Panc1 (cell line): Measurements from ENCODE around the gene MUC2. TPM values are rescaled to one million over a fixed set of nuclear protein-coding genes. Genes with fewer than 3 reads are reported as not detected.

ENCODE experiments used
- ATAC-seq: fragments of 200-7000 bp; cut with Tn5 transposase; 2 replicates; pipeline ENCODE4 v1.9.1; 2020; ENCODE audit warnings: mild to moderate bottlenecking, moderate library complexity
- BruUV-seq: library from RNA; stranded (reverse); fragments of 400-500 nt; replicated peaks from 2 replicates; lab custom pipeline; 2021; lab: Mats Ljungman, UMichigan
- CTCF ChIA-PET: fragments of 300-600 bp; sonication (Branson Sonifier 250); formaldehyde crosslinking; loops from one replicate; lab custom pipeline; 2022; ENCODE audit warnings: antibody characterized with exemption; lab: Charles Lee
- POLR2A ChIA-PET: fragments of 300-600 bp; sonication (Branson Sonifier 250); formaldehyde crosslinking; loops from one replicate; lab custom pipeline; 2022; ENCODE audit warnings: antibody characterized with exemption; lab: Charles Lee
- DNase-seq: peaks from one replicate; pipeline ENCODE4 v3.0.0-alpha.2; 2010; ENCODE audit warnings: low read depth, low spot score
- H3K27ac ChIP-seq: 2 replicates; pipeline ENCODE4 v1.5.1; 2011; ENCODE audit warnings: mild to moderate bottlenecking, low read length, inconsistent platforms
- H3K27me3 ChIP-seq: fragments of 200-500 bp; sonication (Bioruptor generic); 2 replicates; pipeline ENCODE4 v1.6.0; 2014; ENCODE audit warnings: low read length, inconsistent platforms; ENCODE audit not compliant: control insufficient read depth, insufficient read depth
- H3K36me3 ChIP-seq: fragments of 200-500 bp; sonication (Bioruptor generic); 2 replicates; pipeline ENCODE4 v1.5.1; 2014; ENCODE audit warnings: inconsistent platforms, mild to moderate bottlenecking, low read length, moderate library complexity; ENCODE audit not compliant: control insufficient read depth, insufficient read depth
- H3K4me1 ChIP-seq: 2 replicates; pipeline ENCODE4 v1.5.1; 2011; ENCODE audit warnings: inconsistent platforms, mild to moderate bottlenecking, low read length, moderate library complexity; ENCODE audit not compliant: control insufficient read depth, insufficient read depth
- H3K4me3 ChIP-seq, 2 experiments: 2 replicates each; pipeline ENCODE4 v1.5.1; 2011 to 2012; ENCODE audit warnings: low read depth in 2 of 2, low read length in 2 of 2, mild to moderate bottlenecking in 2 of 2, inconsistent platforms in 1 of 2, moderate library complexity in 1 of 2
- H3K9me3 ChIP-seq: fragments of 200-500 bp; sonication (Bioruptor generic); 2 replicates; pipeline ENCODE4 v1.5.1; 2014; ENCODE audit warnings: low read depth, mild to moderate bottlenecking, inconsistent platforms, low read length, moderate library complexity; ENCODE audit not compliant: control insufficient read depth, insufficient read depth
- POLR2AphosphoS5 ChIP-seq: IDR thresholded peaks from 2 replicates; pipeline ENCODE4 v1.6.1; 2012; ENCODE audit warnings: mild to moderate bottlenecking, low read depth, low read length, moderate library complexity
- SIN3A ChIP-seq: IDR thresholded peaks from 2 replicates; pipeline ENCODE4 v1.6.1; 2012; ENCODE audit warnings: low read depth, mild to moderate bottlenecking, low read length, moderate library complexity, borderline replicate concordance; ENCODE audit not compliant: insufficient read depth
- TCF7L2 ChIP-seq: IDR thresholded peaks from 2 replicates; pipeline ENCODE4 v1.6.1; 2011; ENCODE audit warnings: mild to moderate bottlenecking, low read depth, low read length, inconsistent platforms
- in situ Hi-C: cut with HindIII; loops from 2 replicates; pipeline ENCODE4 v1.10.0; 2016; ENCODE audit warnings: low sequenced_read_pairs, low pct_unique_long_range_greater_than_20kb
- intact Hi-C: fragments of 100-400 bp; cut with micrococcal nuclease; formaldehyde crosslinking; loops from one replicate; pipeline ENCODE4 v1.10.0; 2022; ENCODE audit not compliant: unreplicated experiment
- total RNA-seq: library from RNA; stranded (reverse); gene quantifications from one replicate; pipeline ENCODE4 v1.2.1, GENCODE V29; 2021; ENCODE audit not compliant: unreplicated experiment
- TF ChIP-seq, protein P1 (sequence below): fragments of 450-650 bp; IDR thresholded peaks from 2 replicates; pipeline ENCODE4 v1.5.1; 2017; ENCODE audit warnings: mild to moderate bottlenecking
- TF ChIP-seq, protein P2 (sequence below), 2 experiments: IDR thresholded peaks; 2 replicates each; pipeline ENCODE4 v1.6.1; 2011 to 2012; ENCODE audit warnings: low read depth in 2 of 2, control low read depth in 1 of 2, low read length in 1 of 2, mild to moderate bottlenecking in 1 of 2, moderate library complexity in 1 of 2; ENCODE audit not compliant: insufficient read depth in 1 of 2

Gene MUC2
- total RNA-seq, 1 experiment from 2014 or later = 0.08 TPM

DNA sequence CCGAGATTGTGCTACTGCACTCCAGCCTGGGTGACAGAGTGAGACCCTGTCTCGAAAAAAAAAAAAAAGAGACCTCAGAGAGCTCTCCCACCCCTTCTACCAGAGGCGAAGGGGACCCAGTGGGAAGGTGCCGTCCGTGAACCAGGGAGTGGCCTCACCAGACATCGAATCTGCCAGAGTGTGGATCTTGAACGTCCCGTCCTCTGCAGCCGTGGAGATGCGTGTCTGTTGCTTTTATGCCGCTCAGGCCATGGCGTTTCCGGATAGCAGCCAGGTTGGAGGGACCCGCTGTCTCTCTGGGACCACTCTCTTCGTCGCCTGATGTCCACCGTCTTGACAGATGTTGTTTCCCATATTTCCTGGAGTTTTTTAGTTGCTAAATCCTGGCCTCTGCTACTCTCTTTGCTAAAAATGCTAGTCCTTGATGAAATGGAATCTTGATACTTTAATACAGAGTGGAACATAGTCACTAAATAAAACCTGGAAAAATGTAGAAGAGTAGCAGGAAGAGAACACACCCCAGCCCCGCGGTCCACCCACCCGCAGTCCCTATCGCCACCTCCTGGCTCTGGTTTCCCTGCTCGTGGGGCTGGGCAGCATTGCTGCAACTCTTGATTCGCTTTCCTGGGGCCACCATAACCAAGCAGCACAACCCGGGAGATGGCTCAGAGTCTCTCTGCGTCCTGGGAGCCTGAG lies 26.2 kb upstream of the MUC2 start:
- H3K9me3 ChIP-seq = no peaks in the 10 kb centered on the region
- BruUV-seq = no TSS peak
- no peaks in the 10 kb centered on the region for H3K27me3 ChIP-seq
- H3K36me3 ChIP-seq = no peaks in the 10 kb centered on the region
- intact Hi-C loops = no loop called here
- ChIA-PET POLR2A (no interaction called here), CTCF (interaction anchor here (0.9 kb wide), 1 partner anchor 181 kb away, joined by 6 read pairs; no protein-coding TSS in a partner anchor)
- peaks cover 8% of the 10 kb centered on the region; the same call in 1 of the 2 replicates for H3K4me1 ChIP-seq
- TF ChIP-seq, protein P1, sequence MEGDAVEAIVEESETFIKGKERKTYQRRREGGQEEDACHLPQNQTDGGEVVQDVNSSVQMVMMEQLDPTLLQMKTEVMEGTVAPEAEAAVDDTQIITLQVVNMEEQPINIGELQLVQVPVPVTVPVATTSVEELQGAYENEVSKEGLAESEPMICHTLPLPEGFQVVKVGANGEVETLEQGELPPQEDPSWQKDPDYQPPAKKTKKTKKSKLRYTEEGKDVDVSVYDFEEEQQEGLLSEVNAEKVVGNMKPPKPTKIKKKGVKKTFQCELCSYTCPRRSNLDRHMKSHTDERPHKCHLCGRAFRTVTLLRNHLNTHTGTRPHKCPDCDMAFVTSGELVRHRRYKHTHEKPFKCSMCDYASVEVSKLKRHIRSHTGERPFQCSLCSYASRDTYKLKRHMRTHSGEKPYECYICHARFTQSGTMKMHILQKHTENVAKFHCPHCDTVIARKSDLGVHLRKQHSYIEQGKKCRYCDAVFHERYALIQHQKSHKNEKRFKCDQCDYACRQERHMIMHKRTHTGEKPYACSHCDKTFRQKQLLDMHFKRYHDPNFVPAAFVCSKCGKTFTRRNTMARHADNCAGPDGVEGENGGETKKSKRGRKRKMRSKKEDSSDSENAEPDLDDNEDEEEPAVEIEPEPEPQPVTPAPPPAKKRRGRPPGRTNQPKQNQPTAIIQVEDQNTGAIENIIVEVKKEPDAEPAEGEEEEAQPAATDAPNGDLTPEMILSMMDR = no peak; the same call in 1 of the 2 replicates
- TF ChIP-seq POLR2AphosphoS5 = no peak
- no peak for TF ChIP-seq SIN3A
- TF ChIP-seq, protein P2, sequence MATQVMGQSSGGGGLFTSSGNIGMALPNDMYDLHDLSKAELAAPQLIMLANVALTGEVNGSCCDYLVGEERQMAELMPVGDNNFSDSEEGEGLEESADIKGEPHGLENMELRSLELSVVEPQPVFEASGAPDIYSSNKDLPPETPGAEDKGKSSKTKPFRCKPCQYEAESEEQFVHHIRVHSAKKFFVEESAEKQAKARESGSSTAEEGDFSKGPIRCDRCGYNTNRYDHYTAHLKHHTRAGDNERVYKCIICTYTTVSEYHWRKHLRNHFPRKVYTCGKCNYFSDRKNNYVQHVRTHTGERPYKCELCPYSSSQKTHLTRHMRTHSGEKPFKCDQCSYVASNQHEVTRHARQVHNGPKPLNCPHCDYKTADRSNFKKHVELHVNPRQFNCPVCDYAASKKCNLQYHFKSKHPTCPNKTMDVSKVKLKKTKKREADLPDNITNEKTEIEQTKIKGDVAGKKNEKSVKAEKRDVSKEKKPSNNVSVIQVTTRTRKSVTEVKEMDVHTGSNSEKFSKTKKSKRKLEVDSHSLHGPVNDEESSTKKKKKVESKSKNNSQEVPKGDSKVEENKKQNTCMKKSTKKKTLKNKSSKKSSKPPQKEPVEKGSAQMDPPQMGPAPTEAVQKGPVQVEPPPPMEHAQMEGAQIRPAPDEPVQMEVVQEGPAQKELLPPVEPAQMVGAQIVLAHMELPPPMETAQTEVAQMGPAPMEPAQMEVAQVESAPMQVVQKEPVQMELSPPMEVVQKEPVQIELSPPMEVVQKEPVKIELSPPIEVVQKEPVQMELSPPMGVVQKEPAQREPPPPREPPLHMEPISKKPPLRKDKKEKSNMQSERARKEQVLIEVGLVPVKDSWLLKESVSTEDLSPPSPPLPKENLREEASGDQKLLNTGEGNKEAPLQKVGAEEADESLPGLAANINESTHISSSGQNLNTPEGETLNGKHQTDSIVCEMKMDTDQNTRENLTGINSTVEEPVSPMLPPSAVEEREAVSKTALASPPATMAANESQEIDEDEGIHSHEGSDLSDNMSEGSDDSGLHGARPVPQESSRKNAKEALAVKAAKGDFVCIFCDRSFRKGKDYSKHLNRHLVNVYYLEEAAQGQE (IDR thresholded peaks at IDR 0.05; ENCODE audit: insufficient read depth in 1 of 2, low read depth in 2 of 2, low read length in 1 of 2) = no peak
- no peak for TF ChIP-seq TCF7L2
- ATAC-seq = no peak
- DNase-seq = no peak
- in situ Hi-C loops = no loop called here
- H3K4me3 ChIP-seq = no peak overlapping the region
- no peak overlapping the region for H3K27ac ChIP-seq

GRCh38 chr11:1049071-1049405 lies 25.6 kb upstream of the MUC2 start:
- in situ Hi-C loops (no loop called here), intact Hi-C loops (no loop called here)
- Histone ChIP-seq H3K27ac (no peak overlapping the region), H3K4me1 (peaks cover 8% of the 10 kb centered on the region; the same call in 1 of the 2 replicates), H3K9me3 (no peaks in the 10 kb centered on the region), H3K4me3 (no peak overlapping the region), H3K36me3 (no peaks in the 10 kb centered on the region), H3K27me3 (no peaks in the 10 kb centered on the region)
- BruUV-seq = no TSS peak
- ATAC-seq = no peak
- TF ChIP-seq, protein P2 (IDR thresholded peaks at IDR 0.05; ENCODE audit: insufficient read depth in 1 of 2, low read depth in 2 of 2, low read length in 1 of 2) = no peak
- TF ChIP-seq, protein P1 = no peak
- TF ChIP-seq TCF7L2 (no peak), POLR2AphosphoS5 (no peak), SIN3A (no peak)
- no peak for DNase-seq
- ChIA-PET POLR2A (no interaction called here), CTCF (no interaction called here)
